CD4-positive, CD25-positive, alpha-beta regulatory T cell (primary cell): ENCODE results near the gene NRL. TPM values are rescaled to one million over a fixed set of nuclear protein-coding genes. Genes with fewer than 3 reads are reported as not detected.
A peak's percentile ranks its signal among the peaks of the same experiment; 100 is the strongest.

ENCODE experiments used
- ATAC-seq, 2 donors: fragments of 150-1000 bp; cut with Tn5 transposase; one replicate each; pipeline ENCODE4 v1.10.0; 2021; ENCODE audit warnings: low read depth in 2 of 2, moderate number of reproducible peaks in 2 of 2, moderate library complexity in 1 of 2
- DNase-seq, 3 donors: peaks; one replicate each; pipeline versions ENCODE4 v3.0.0 to v3.0.0-alpha.2; 2012 to 2022; ENCODE audit warnings: mixed read lengths in 1 of 3
- H3K27ac ChIP-seq: one replicate; pipeline ENCODE4 v1.7.0; 2013; ENCODE audit warnings: mild to moderate bottlenecking, low read length; ENCODE audit not compliant: insufficient read depth, poor library complexity, severe bottlenecking
- H3K27me3 ChIP-seq: one replicate; pipeline ENCODE4 v1.7.0; 2013; ENCODE audit warnings: low read length; ENCODE audit not compliant: control insufficient read depth, insufficient read depth
- H3K36me3 ChIP-seq: one replicate; pipeline ENCODE4 v1.7.0; 2013; ENCODE audit warnings: mild to moderate bottlenecking, low read length, moderate library complexity; ENCODE audit not compliant: control insufficient read depth, insufficient read depth
- H3K4me1 ChIP-seq: 2 replicates; pipeline ENCODE4 v1.7.0; 2013; ENCODE audit warnings: mild to moderate bottlenecking, low read length; ENCODE audit not compliant: insufficient read depth, control insufficient read depth, poor library complexity, severe bottlenecking
- H3K4me3 ChIP-seq: one replicate; pipeline ENCODE4 v1.7.0; 2013; ENCODE audit warnings: low read depth, mild to moderate bottlenecking, low read length, moderate library complexity
- H3K9me3 ChIP-seq, 2 experiments: 1 replicate in 1 of 2; 2 replicates in 1 of 2; pipeline ENCODE4 v1.7.0; 2013; ENCODE audit warnings: low read length in 2 of 2, mild to moderate bottlenecking in 1 of 2, moderate library complexity in 1 of 2; ENCODE audit not compliant: control insufficient read depth in 2 of 2
- H3K27ac Mint-ChIP-seq, 3 donors: one replicate each; pipeline ENCODE4 v1.8.0; 2020 to 2022; ENCODE audit warnings: mild to moderate bottlenecking in 3 of 3, mixed read lengths in 3 of 3, moderate library complexity in 2 of 3
- H3K27me3 Mint-ChIP-seq: one replicate; pipeline ENCODE4 v1.8.0; 2022; ENCODE audit warnings: mild to moderate bottlenecking, mixed read lengths
- H3K36me3 Mint-ChIP-seq: one replicate; pipeline ENCODE4 v1.8.0; 2020; ENCODE audit warnings: mixed read lengths
- H3K4me1 Mint-ChIP-seq, 4 donors: one replicate each; pipeline ENCODE4 v1.8.0; 2020 to 2022; ENCODE audit warnings: mixed read lengths in 4 of 4, mild to moderate bottlenecking in 1 of 4
- H3K4me3 Mint-ChIP-seq, 4 donors: one replicate each; pipeline ENCODE4 v1.8.0; 2020 to 2022; ENCODE audit warnings: mild to moderate bottlenecking in 4 of 4, mixed read lengths in 4 of 4, moderate library complexity in 3 of 4
- H3K9me3 Mint-ChIP-seq, 7 donors: one replicate each; pipeline ENCODE4 v1.8.0; 2020 to 2022; ENCODE audit warnings: mixed read lengths in 7 of 7, mild to moderate bottlenecking in 3 of 7, moderate library complexity in 2 of 7
- polyA plus RNA-seq, 4 donors: library from polyadenylated mRNA; unstranded; fragments of 300-500 nt; fragmentation: Illumina TruSeq; gene quantifications; one replicate each; pipeline ENCODE4 v1.2.3, GENCODE V29; 2021
- total RNA-seq: library from RNA; stranded (reverse); gene quantifications from one replicate; pipeline ENCODE4 v1.2.3, GENCODE V29; 2022

The NRL gene
- total and polyA plus RNA-seq, 5 donors from 2014 or later = 1.9 to 2.9 (median 2.2) TPM

GRCh38 chr14:24063263-24063836, 51.4 kb downstream of the NRL start:
- H3K4me1 Mint-ChIP-seq = peaks cover 0 to 3% (median under 1%) of the 10 kb centered on the region in 4 donors
- H3K36me3 Mint-ChIP-seq = no peaks in the 10 kb centered on the region
- ATAC-seq (no peak), DNase-seq (no peak)
- Histone ChIP-seq H3K27me3 (no peaks in the 10 kb centered on the region), H3K9me3 (no peaks in the 10 kb centered on the region), H3K4me3 (no peak overlapping the region), H3K27ac (no peak overlapping the region), H3K36me3 (no peaks in the 10 kb centered on the region), H3K4me1 (no peaks in the 10 kb centered on the region)
- peaks cover 8% of the 10 kb centered on the region for H3K27me3 Mint-ChIP-seq
- no peak overlapping the region for H3K4me3 Mint-ChIP-seq
- no peak overlapping the region for H3K27ac Mint-ChIP-seq
- H3K9me3 Mint-ChIP-seq = no peaks in the 10 kb centered on the region

DNA sequence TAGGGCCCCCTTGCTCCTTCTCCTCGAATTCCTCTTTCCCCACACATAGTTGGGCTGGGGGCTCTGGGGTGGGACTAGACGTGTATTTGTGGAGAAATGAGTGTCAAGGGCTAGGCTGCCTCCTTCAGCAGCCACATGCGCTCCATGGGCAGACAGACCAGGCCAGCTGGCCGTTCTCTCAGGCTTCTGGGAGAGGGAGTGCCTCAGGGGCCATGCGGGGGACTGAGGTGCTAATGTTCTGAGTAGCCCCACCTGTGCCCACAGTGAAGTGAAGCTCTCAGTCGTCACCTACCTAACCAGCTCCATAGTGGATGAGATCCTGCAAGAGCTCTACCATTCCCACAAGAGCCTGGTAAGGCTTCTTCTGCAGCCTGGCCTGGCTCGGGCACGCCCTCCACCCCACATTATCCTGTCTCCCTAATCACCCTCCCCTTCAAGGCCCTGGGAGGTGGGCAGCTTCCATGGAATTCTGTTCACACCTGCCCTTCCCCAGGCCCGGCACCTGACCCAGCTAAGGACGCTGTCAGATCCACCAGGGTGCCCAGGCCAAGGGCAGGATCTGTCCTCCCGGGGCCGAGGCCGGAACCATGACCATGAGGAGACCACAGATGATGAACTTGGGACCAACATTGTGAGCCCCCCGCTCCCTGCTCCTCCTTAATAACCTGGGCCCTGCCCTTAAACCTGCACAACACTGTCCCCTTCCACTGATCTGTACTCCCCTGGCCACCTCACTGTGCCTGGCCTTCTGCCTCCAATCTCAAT, 52.4 kb downstream of the NRL start:
- H3K27ac Mint-ChIP-seq = no peak overlapping the region
- H3K4me1 ChIP-seq = no peaks in the 10 kb centered on the region
- H3K36me3 Mint-ChIP-seq = no peaks in the 10 kb centered on the region
- no peak overlapping the region for H3K4me3 Mint-ChIP-seq
- no peaks in the 10 kb centered on the region for H3K9me3 ChIP-seq
- DNase-seq = no peak
- no peaks in the 10 kb centered on the region for H3K27me3 ChIP-seq
- no peaks in the 10 kb centered on the region for H3K36me3 ChIP-seq
- ATAC-seq = no peak
- no peaks in the 10 kb centered on the region for H3K9me3 Mint-ChIP-seq
- no peak overlapping the region for H3K27ac ChIP-seq
- no peak overlapping the region for H3K4me3 ChIP-seq
- H3K27me3 Mint-ChIP-seq = peaks cover 12% of the 10 kb centered on the region
- H3K4me1 Mint-ChIP-seq = peaks cover 0 to 6% (median 3%) of the 10 kb centered on the region in 4 donors

GRCh38 chr14:24060984-24061913, 53.5 kb downstream of the NRL start:
- no peaks in the 10 kb centered on the region for H3K27me3 ChIP-seq
- peaks cover 6% of the 10 kb centered on the region for H3K27me3 Mint-ChIP-seq
- H3K4me3 ChIP-seq = no peak overlapping the region
- H3K4me1 ChIP-seq = no peaks in the 10 kb centered on the region
- peaks cover 0 to 6% (median 3%) of the 10 kb centered on the region in 4 donors for H3K4me1 Mint-ChIP-seq
- DNase-seq = no peak
- no peak overlapping the region for H3K27ac ChIP-seq
- no peak overlapping the region for H3K4me3 Mint-ChIP-seq
- H3K36me3 ChIP-seq = no peaks in the 10 kb centered on the region
- H3K9me3 Mint-ChIP-seq = no peaks in the 10 kb centered on the region
- H3K27ac Mint-ChIP-seq = peak overlapping the region in 1 of 3 donors; percentile 6
- H3K9me3 ChIP-seq = no peaks in the 10 kb centered on the region
- no peak for ATAC-seq
- H3K36me3 Mint-ChIP-seq = no peaks in the 10 kb centered on the region

DNA sequence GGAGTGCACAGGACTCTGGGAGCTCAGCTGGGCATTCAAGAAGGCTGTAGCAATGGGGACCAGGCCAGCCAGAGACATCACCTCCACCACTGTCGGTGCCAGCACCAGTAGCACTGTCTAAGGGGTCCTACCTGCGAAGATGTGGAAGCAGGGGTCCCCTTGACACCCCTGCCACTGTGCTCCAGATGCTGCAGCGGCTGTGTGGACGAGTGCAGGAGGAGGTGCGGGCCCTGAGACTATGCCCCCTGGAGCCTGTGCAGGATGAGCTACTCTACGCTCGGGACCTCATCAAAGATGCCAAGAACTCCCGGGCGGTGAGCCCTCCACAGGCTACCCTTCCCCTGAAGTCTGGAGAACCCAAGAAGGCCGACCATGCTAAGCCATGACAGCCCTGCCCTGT, 54.3 kb downstream of the NRL start:
- H3K9me3 ChIP-seq = no peaks in the 10 kb centered on the region
- ATAC-seq (no peak), DNase-seq (no peak)
- no peak overlapping the region for H3K4me3 ChIP-seq
- no peaks in the 10 kb centered on the region for H3K9me3 Mint-ChIP-seq
- no peaks in the 10 kb centered on the region for H3K36me3 ChIP-seq
- H3K27ac Mint-ChIP-seq = no peak overlapping the region
- H3K27ac ChIP-seq = no peak overlapping the region
- H3K4me1 ChIP-seq = no peaks in the 10 kb centered on the region
- H3K4me1 Mint-ChIP-seq = peaks cover 0 to 6% (median 3%) of the 10 kb centered on the region in 4 donors
- no peaks in the 10 kb centered on the region for H3K36me3 Mint-ChIP-seq
- H3K27me3 ChIP-seq = no peaks in the 10 kb centered on the region
- no peak overlapping the region for H3K4me3 Mint-ChIP-seq
- peaks cover 6% of the 10 kb centered on the region for H3K27me3 Mint-ChIP-seq

GRCh38 chr14:24059841-24060388, 54.8 kb downstream of the NRL start:
- Histone ChIP-seq H3K4me3 (no peak overlapping the region), H3K36me3 (no peaks in the 10 kb centered on the region), H3K27me3 (no peaks in the 10 kb centered on the region), H3K9me3 (no peaks in the 10 kb centered on the region), H3K27ac (no peak overlapping the region), H3K4me1 (no peaks in the 10 kb centered on the region)
- Mint-ChIP-seq H3K27me3 (peaks cover 7% of the 10 kb centered on the region), H3K4me3 (no peak overlapping the region), H3K4me1 (peaks cover 0 to 6% (median 3%) of the 10 kb centered on the region in 4 donors), H3K36me3 (no peaks in the 10 kb centered on the region), H3K9me3 (no peaks in the 10 kb centered on the region), H3K27ac (peak overlapping the region in 1 of 3 donors; percentile 38)
- DNase-seq = no peak
- ATAC-seq = no peak

GRCh38 chr14:24058951-24059475, 55.7 kb downstream of the NRL start:
- Histone ChIP-seq H3K27me3 (no peaks in the 10 kb centered on the region), H3K4me1 (no peaks in the 10 kb centered on the region), H3K9me3 (no peaks in the 10 kb centered on the region), H3K4me3 (no peak overlapping the region), H3K27ac (no peak overlapping the region), H3K36me3 (no peaks in the 10 kb centered on the region)
- no peaks in the 10 kb centered on the region for H3K36me3 Mint-ChIP-seq
- peaks cover 0 to 6% (median 3%) of the 10 kb centered on the region in 4 donors for H3K4me1 Mint-ChIP-seq
- no peaks in the 10 kb centered on the region for H3K9me3 Mint-ChIP-seq
- no peak overlapping the region for H3K4me3 Mint-ChIP-seq
- H3K27ac Mint-ChIP-seq = peak overlapping the region in 1 of 3 donors; percentile 31
- peaks cover 15% of the 10 kb centered on the region for H3K27me3 Mint-ChIP-seq
- DNase-seq (no peak), ATAC-seq (no peak)

GRCh38 chr14:24058260-24058950, 56.3 kb downstream of the NRL start:
- Histone ChIP-seq H3K27me3 (peaks cover under 1% of the 10 kb centered on the region), H3K27ac (no peak overlapping the region), H3K4me3 (no peak overlapping the region), H3K9me3 (no peaks in the 10 kb centered on the region), H3K36me3 (no peaks in the 10 kb centered on the region), H3K4me1 (no peaks in the 10 kb centered on the region)
- H3K9me3 Mint-ChIP-seq = no peaks in the 10 kb centered on the region
- H3K4me1 Mint-ChIP-seq = peaks cover 0 to 9% (median 3%) of the 10 kb centered on the region in 4 donors
- peak overlapping the region in 2 of 4 donors; percentile 37 to 65 for H3K4me3 Mint-ChIP-seq
- peak overlapping the region in 1 of 3 donors; percentile 77 for H3K27ac Mint-ChIP-seq
- peaks cover 21% of the 10 kb centered on the region for H3K27me3 Mint-ChIP-seq
- DNase-seq (peak in 2 of 3 donors; percentile 43 to 59), ATAC-seq (no peak)
- H3K36me3 Mint-ChIP-seq = no peaks in the 10 kb centered on the region
